ENCODE results near the gene REN.

- TF ChIP-seq POLR2AphosphoS5 (IDR thresholded peaks at IDR 0.05; ENCODE audit: low read depth, low read length) (no peak), REST (IDR thresholded peaks at IDR 0.05; ENCODE audit: insufficient read depth in 1 of 2, low read depth in 2 of 2, low read length in 2 of 2) (no peak), TAF1 (IDR thresholded peaks at IDR 0.05; ENCODE audit: borderline replicate concordance, insufficient read depth, low read length) (no peak)
Observed at GRCh38 chr1:204203206-204203767, 37.1 kb upstream of the REN start.

Measured in PFSK-1 (cell line).